Activated naive CD8-positive, alpha-beta T cell treated with anti-CD3 and anti-CD28 coated beads, Interleukin-2, amount 50 U/mL, for 24 hours (primary cell): ENCODE data around the gene CTSD.
"Not testable (repeated sequence)": the region's sequence is repeated elsewhere in the genome, so short reads cannot be mapped to it uniquely, and the experiment has no call there.

Source experiments
- ATAC-seq: fragments of 150-1000 bp; cut with Tn5 transposase; one replicate; pipeline ENCODE4 v1.10.0; 2021
- DNase-seq: peaks from one replicate; pipeline ENCODE4 v3.0.0; 2021
- H3K27ac Mint-ChIP-seq: one replicate; pipeline ENCODE4 v1.8.0; 2021; ENCODE audit warnings: mild to moderate bottlenecking, mixed read lengths
- H3K27me3 Mint-ChIP-seq: one replicate; pipeline ENCODE4 v1.8.0; 2021; ENCODE audit warnings: mixed read lengths
- H3K36me3 Mint-ChIP-seq: one replicate; pipeline ENCODE4 v1.8.0; 2021; ENCODE audit warnings: low read depth, mixed read lengths
- H3K4me1 Mint-ChIP-seq: one replicate; pipeline ENCODE4 v1.8.0; 2021; ENCODE audit warnings: mixed read lengths
- H3K4me3 Mint-ChIP-seq: one replicate; pipeline ENCODE4 v1.8.0; 2021; ENCODE audit warnings: mild to moderate bottlenecking, moderate library complexity, mixed read lengths
- H3K9me3 Mint-ChIP-seq: one replicate; pipeline ENCODE4 v1.8.0; 2021; ENCODE audit warnings: mixed read lengths

The CTSD gene

DNA sequence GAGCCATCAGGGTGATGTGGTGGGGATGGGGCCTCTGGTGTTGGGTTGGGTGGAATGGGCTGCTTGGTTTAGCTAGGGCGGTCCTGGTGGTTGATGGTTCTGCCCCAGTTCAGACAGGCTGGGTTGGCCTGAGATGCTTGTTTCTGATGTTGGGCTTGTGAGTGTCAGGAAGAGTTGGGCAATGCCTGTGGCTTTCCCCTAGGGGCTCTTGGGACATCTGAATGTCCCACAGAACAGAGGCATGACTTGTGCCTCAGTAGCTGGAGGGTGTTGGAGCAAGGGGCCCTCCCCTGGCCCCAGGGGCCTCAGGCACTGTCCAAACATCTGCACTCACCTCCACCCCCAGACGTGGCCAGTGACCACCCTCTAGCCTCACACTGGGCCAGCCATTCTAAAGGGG lies 14.0 kb upstream of the CTSD start:
- ATAC-seq (no peak), DNase-seq (no peak)
- Mint-ChIP-seq H3K4me3 (no peak overlapping the region), H3K27me3 (peaks cover 2% of the 10 kb centered on the region), H3K9me3 (no peaks in the 10 kb centered on the region), H3K4me1 (peaks cover 7% of the 10 kb centered on the region), H3K27ac (no peak overlapping the region), H3K36me3 (no peaks in the 10 kb centered on the region)

DNA sequence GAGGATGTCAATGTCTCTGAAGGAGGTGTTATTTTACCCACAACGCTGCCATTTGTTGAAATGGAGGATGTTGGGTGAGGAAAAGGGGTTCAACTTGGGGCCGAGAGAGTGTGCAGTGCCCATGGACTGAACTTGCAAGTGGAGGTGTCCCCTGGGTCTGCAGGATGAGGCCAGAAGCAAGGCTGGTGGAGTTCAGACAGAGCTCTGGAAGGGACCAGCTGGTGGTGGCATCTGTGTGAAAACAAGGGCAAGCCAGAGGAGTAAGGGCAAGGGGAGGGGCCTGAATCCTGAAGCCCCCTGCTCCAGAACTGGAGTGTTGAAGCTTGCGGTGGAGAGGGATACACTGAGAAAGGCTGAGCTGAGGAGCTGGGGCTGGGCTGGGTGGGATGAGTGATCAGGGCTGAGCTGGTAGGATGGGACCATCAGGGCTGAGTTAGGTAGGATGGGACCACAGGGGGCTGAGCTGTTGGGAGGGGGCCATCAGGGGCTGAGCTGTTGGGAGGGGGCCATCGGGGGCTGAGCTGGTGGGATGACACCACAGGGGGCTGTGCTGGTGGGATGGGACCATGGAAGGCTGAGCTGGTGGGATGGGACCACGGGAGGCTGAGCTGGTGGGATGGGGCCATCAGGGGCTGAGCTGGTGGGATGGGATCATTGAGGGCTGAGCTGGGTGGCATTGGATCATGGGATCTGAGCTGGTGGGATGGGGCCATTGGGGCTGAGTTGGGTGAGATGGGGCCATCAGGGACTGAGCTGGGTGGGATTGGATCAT lies 13.4 kb upstream of the CTSD start:
- Mint-ChIP-seq H3K36me3 (no peaks in the 10 kb centered on the region), H3K4me3 (no peak overlapping the region), H3K27me3 (peaks cover 2% of the 10 kb centered on the region), H3K4me1 (peaks cover 12% of the 10 kb centered on the region), H3K27ac (no peak overlapping the region), H3K9me3 (no peaks in the 10 kb centered on the region)
- no peak for ATAC-seq
- no peak for DNase-seq

DNA sequence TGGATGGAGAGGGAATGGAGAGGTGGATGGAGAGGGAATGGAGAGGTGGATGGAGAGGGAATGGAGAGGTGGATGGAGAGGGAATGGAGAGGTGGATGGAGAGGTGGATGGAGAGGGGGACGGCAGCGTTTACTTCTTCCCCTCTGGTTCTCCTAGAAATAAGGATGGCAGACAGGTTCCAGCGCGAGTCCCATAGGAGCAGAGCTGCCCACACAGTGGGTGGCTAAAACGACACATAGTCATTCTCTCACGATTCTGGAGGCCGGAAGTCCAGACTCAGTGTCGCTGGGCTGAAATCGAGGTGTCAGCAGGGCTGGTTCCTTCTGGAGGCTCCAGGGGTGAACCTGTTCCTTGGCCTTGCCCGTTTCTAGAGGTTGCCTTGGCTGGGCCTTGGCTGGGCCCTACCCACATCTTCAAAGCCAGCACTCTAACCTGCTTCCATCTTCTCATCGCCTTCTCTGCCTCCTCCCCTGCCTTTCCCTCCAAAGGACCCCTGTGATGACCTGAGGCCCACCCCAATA lies 12.7 kb upstream of the CTSD start:
- Mint-ChIP-seq H3K27ac (no peak overlapping the region), H3K27me3 (peaks cover 2% of the 10 kb centered on the region)

GRCh38 chr11:1774886-1775285 lies 11.2 kb upstream of the CTSD start:
- Mint-ChIP-seq H3K9me3 (no peaks in the 10 kb centered on the region), H3K27me3 (peaks cover 2% of the 10 kb centered on the region), H3K36me3 (no peaks in the 10 kb centered on the region), H3K4me1 (peaks cover 16% of the 10 kb centered on the region), H3K27ac (no peak overlapping the region), H3K4me3 (no peak overlapping the region)
- DNase-seq = no peak
- no peak for ATAC-seq

More for the DNA sequence above, 12.7 kb upstream of the CTSD start:
- DNase-seq (no peak), ATAC-seq (no peak)
- Mint-ChIP-seq H3K9me3 (no peaks in the 10 kb centered on the region), H3K4me1 (peaks cover 16% of the 10 kb centered on the region), H3K4me3 (no peak overlapping the region), H3K36me3 (no peaks in the 10 kb centered on the region)

- Mint-ChIP-seq H3K36me3 (no peaks in the 10 kb centered on the region), H3K9me3 (no peaks in the 10 kb centered on the region), H3K4me3 (no peak overlapping the region), H3K27me3 (no peaks in the 10 kb centered on the region), H3K4me1 (peaks cover 20% of the 10 kb centered on the region), H3K27ac (no peak overlapping the region)
- ATAC-seq (no peak), DNase-seq (no peak)
Measured at GRCh38 chr11:1773994-1774550, 10.3 kb upstream of the CTSD start.

DNA sequence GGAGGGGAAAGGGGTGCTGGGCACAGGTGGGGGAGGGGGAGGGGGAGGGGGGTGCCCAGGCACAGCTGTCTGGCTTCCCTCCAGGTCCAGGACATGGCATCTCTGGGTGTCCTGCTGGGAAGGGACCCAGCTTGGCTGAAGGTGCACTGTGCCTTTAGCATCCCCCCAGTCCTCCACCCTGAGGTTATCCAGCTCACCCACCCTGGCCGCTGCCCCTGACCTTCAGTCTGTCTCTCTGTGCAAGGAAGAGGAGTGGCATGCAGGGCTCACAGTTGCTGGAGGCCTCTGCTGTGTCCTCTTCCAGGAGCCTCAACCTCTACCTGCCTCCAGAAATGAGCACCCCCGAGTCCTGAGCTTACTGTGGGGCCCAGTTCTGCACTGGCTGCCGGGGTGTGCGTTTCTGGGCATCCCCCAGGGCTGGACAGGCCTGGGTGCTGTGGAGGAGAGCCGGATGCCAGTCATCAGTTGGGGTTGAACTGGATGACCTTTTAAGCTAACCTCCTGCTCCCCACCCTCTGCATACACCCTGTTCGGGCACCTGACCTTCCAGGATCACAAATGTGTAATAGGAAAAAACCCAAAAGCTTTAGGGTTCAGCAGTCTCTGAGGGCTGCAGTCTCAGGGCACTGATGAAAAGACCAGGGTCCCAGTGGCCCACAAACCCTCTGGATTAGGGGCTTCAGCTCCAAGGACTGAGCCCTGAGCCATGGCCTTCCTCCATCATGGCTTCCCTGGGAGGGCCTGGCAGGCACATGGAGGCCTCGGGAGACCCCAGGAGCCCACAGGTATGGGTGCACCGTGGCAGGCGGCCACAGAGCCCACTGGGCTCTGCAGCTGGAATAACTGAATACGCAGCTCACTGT lies 9.6 kb upstream of the CTSD start:
- Mint-ChIP-seq H3K36me3 (no peaks in the 10 kb centered on the region), H3K27me3 (no peaks in the 10 kb centered on the region), H3K4me3 (no peak overlapping the region), H3K4me1 (peaks cover 20% of the 10 kb centered on the region), H3K27ac (no peak overlapping the region), H3K9me3 (no peaks in the 10 kb centered on the region)
- DNase-seq (peak; percentile 1), ATAC-seq (no peak)

GRCh38 chr11:1772270-1773130 lies 8.8 kb upstream of the CTSD start:
- peak overlapping the region; percentile 77 for H3K27ac Mint-ChIP-seq
- peaks cover 20% of the 10 kb centered on the region for H3K4me1 Mint-ChIP-seq
- H3K9me3 Mint-ChIP-seq = no peaks in the 10 kb centered on the region
- DNase-seq (peak; percentile 64), ATAC-seq (peak; percentile 89)
- H3K36me3 Mint-ChIP-seq = no peaks in the 10 kb centered on the region
- H3K4me3 Mint-ChIP-seq = peak overlapping the region; percentile 26
- H3K27me3 Mint-ChIP-seq = no peaks in the 10 kb centered on the region

DNA sequence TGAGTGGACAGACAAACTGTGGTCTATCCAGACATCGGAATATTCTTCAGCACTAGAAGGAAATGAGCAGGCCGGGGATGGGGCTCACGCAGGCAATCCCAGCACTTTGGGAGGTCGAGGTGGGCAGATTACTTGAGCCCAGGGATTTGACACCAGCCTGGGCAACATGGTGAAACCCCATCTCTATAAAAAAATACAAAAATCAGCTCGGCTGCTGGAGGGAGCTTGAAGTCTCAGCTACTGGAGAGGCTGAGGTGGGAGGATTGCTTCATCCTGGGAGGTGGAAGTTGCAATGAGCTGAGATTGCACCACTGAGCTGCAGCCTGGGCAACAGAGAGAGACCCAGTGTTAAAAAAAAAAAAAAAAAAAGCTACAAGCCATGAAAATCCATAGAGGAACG lies 8.0 kb upstream of the CTSD start:
- no peaks in the 10 kb centered on the region for H3K36me3 Mint-ChIP-seq
- ATAC-seq (no peak), DNase-seq (no peak)
- no peaks in the 10 kb centered on the region for H3K27me3 Mint-ChIP-seq
- no peak overlapping the region for H3K4me3 Mint-ChIP-seq
- no peaks in the 10 kb centered on the region for H3K9me3 Mint-ChIP-seq
- H3K4me1 Mint-ChIP-seq = peaks cover 20% of the 10 kb centered on the region
- no peak overlapping the region for H3K27ac Mint-ChIP-seq

- H3K36me3 Mint-ChIP-seq = no peaks in the 10 kb centered on the region
- ATAC-seq (no peak), DNase-seq (peak; percentile 0)
- peaks cover 20% of the 10 kb centered on the region for H3K4me1 Mint-ChIP-seq
- H3K9me3 Mint-ChIP-seq = no peaks in the 10 kb centered on the region
- H3K27me3 Mint-ChIP-seq = no peaks in the 10 kb centered on the region
- no peak overlapping the region for H3K4me3 Mint-ChIP-seq
- H3K27ac Mint-ChIP-seq = no peak overlapping the region
Measured at GRCh38 chr11:1771273-1771672, 7.5 kb upstream of the CTSD start.

DNA sequence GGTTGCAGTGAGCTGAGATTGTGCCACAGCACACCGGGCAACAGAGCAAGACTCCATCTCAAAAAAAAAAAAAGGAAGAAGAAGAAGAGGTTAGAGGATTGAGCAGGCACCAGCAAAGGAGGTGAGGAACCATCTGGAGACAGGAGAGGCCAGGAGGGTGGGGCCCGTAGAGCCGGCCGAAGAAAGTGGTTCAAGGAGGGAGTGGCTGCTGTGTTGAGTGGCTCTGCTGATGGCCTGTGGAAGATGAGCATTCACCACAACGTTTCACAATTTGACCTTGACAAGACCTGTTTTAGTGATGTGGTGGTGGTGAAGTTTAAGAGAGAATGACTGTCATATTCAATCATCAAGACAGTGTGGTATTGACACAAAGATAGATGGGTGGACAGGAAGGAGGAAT lies 6.8 kb upstream of the CTSD start:
- Mint-ChIP-seq H3K27me3 (no peaks in the 10 kb centered on the region), H3K36me3 (no peaks in the 10 kb centered on the region), H3K9me3 (no peaks in the 10 kb centered on the region), H3K27ac (no peak overlapping the region), H3K4me3 (no peak overlapping the region), H3K4me1 (peaks cover 20% of the 10 kb centered on the region)
- DNase-seq (no peak), ATAC-seq (no peak)

DNA sequence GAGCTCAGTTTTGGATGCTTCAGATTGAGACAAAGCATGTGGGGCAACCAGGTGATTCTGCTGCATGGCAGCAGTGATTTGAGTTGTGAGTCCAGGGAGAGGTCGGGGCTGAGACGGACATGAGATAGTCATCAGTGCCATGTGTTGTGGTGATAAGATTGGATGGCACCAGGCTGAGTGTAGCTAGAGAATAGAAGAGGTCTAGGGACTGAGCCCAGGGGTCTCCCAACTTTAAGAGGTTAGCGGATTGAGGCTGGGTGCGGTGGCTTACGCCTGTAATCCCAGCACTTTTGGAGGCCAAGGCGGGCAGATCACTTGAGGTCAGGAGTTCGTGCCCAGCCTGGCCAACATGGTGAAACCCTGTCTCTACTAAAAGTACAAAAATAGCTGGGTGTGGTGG lies 6.3 kb upstream of the CTSD start:
- Mint-ChIP-seq H3K9me3 (no peaks in the 10 kb centered on the region), H3K4me1 (peaks cover 20% of the 10 kb centered on the region), H3K27ac (no peak overlapping the region), H3K36me3 (no peaks in the 10 kb centered on the region), H3K4me3 (no peak overlapping the region), H3K27me3 (no peaks in the 10 kb centered on the region)
- no peak for ATAC-seq
- no peak for DNase-seq

DNA sequence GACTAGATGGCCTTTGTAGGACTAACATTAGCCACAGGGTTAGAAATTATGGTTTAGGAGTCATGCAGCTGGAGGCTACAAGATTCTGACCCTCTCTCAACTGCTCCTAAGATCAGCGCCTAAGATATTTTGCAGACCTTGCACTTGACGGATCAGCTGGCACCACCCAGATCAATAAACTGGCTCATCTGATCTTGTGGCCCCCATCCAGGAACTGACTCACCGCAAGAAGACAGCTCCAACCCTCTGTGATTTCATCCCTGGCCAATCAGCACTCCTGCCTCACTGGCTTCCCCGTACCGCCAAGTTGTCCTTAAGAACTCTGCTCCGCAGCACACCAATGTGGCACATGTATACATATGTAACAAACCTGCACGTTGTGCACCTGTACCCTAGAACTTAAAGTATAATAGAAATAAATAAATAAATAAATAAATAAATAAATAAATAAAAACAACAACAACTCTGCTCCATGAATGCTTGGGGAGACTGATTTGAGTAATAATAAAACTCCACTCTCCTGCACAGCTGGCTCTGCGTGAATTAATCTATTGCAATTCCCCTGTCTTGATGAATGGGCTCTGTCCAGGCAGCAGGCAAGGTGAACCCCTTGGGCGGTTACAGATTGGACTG lies 5.7 kb upstream of the CTSD start:
- peaks cover 23% of the 10 kb centered on the region for H3K4me1 Mint-ChIP-seq
- not testable (repeated sequence) for H3K4me3 Mint-ChIP-seq, ATAC-seq

GRCh38 chr11:1768141-1768469 lies 4.4 kb upstream of the CTSD start:
- Mint-ChIP-seq H3K27me3 (no peaks in the 10 kb centered on the region), H3K9me3 (no peaks in the 10 kb centered on the region), H3K4me3 (no peak overlapping the region), H3K4me1 (peaks cover 19% of the 10 kb centered on the region), H3K36me3 (no peaks in the 10 kb centered on the region), H3K27ac (no peak overlapping the region)
- DNase-seq = no peak
- ATAC-seq = no peak

More for the DNA sequence above, 5.7 kb upstream of the CTSD start:
- not testable (repeated sequence) for H3K36me3 Mint-ChIP-seq, H3K27me3 Mint-ChIP-seq, H3K27ac Mint-ChIP-seq, DNase-seq, H3K9me3 Mint-ChIP-seq
